Type B pancreatic cell (in vitro differentiated cells): ENCODE measurements around the gene MYNN. TPM values are rescaled to one million over a fixed set of nuclear protein-coding genes. Genes with fewer than 3 reads are reported as not detected.

Experiments used
- DNase-seq: peaks from one replicate; pipeline ENCODE4 v3.0.0; 2021; ENCODE audit warnings: mixed read lengths; ENCODE audit not compliant: unreplicated experiment; ENCODE audit errors: extremely low spot score
- H3K27ac Mint-ChIP-seq: 2 replicates; pipeline ENCODE4 v1.8.0; 2021; ENCODE audit warnings: mild to moderate bottlenecking, mixed read lengths
- H3K27me3 Mint-ChIP-seq: 2 replicates; pipeline ENCODE4 v1.8.0; 2021; ENCODE audit warnings: mixed read lengths
- H3K36me3 Mint-ChIP-seq: 2 replicates; pipeline ENCODE4 v1.8.0; 2021; ENCODE audit warnings: mixed read lengths
- H3K4me1 Mint-ChIP-seq: one replicate; pipeline ENCODE4 v1.8.0; 2021; ENCODE audit warnings: mixed read lengths; ENCODE audit not compliant: unreplicated experiment
- H3K4me3 Mint-ChIP-seq: 2 replicates; pipeline ENCODE4 v1.8.0; 2021; ENCODE audit warnings: mild to moderate bottlenecking, mixed read lengths
- H3K9me3 Mint-ChIP-seq: 2 replicates; pipeline ENCODE4 v1.8.0; 2021; ENCODE audit warnings: mixed read lengths
- total RNA-seq: library from RNA; stranded (reverse); gene quantifications from 2 replicates; pipeline ENCODE4 v1.2.1, GENCODE V29; 2021; ENCODE audit warnings: low replicate concordance
- TF ChIP-seq, protein P1 (sequence below): fragments of 200-600 bp; sonication (generic); conservative IDR thresholded peaks from 2 replicates; pipeline ENCODE4 v1.5.0; 2021; ENCODE audit warnings: antibody characterized with exemption, mild to moderate bottlenecking

MYNN gene
- total RNA-seq, 1 donor from 2014 or later = 18.2 TPM

DNA sequence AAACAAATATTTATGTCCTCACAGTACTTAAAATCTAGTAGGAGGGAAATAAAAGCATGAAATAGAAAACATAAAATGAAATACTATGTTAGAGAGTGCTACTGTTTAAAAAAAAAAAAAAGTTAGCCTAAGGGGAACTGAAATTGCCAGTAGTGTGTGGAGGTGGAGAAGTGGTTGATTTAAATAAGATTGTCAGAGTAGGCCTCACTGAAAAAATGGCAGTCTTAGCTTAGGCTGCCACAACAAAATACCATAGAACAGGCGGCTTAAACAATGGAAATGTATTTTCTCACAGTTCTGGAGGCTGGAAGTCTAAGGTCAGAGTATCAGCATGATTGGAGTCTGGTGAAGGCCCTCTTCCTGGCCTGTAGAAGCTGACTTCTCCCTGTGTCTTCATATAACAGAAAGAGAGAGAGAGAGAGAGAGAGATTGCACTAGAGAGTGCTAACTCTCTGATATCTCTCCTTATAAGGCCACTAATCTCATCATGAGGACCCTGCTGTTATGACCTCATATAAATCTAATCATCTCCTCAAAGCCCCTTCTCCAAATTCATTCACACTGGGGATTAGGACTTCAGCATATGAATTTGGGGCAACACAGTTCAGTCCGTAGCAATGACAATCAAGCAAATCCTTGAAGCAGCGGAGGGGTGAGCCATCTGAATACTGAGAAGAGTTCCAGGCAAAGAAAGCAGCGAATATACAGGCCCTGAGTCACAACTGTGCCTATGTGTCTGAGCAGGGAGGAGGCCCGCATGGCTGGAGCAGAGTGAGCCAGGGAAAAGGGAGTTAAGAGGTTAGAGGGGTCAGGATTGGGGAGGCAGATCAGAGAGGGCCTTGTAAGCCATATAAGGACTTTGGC is 63.1 kb downstream of the MYNN start:
- peaks cover 4% of the 10 kb centered on the region for H3K9me3 Mint-ChIP-seq
- no peak for DNase-seq
- H3K36me3 Mint-ChIP-seq = no peaks in the 10 kb centered on the region
- peaks cover 3% of the 10 kb centered on the region for H3K4me1 Mint-ChIP-seq
- H3K27me3 Mint-ChIP-seq = no peaks in the 10 kb centered on the region
- H3K27ac Mint-ChIP-seq = no peak overlapping the region
- no peak overlapping the region for H3K4me3 Mint-ChIP-seq
- TF ChIP-seq, protein P1, sequence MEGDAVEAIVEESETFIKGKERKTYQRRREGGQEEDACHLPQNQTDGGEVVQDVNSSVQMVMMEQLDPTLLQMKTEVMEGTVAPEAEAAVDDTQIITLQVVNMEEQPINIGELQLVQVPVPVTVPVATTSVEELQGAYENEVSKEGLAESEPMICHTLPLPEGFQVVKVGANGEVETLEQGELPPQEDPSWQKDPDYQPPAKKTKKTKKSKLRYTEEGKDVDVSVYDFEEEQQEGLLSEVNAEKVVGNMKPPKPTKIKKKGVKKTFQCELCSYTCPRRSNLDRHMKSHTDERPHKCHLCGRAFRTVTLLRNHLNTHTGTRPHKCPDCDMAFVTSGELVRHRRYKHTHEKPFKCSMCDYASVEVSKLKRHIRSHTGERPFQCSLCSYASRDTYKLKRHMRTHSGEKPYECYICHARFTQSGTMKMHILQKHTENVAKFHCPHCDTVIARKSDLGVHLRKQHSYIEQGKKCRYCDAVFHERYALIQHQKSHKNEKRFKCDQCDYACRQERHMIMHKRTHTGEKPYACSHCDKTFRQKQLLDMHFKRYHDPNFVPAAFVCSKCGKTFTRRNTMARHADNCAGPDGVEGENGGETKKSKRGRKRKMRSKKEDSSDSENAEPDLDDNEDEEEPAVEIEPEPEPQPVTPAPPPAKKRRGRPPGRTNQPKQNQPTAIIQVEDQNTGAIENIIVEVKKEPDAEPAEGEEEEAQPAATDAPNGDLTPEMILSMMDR = no peak

DNA sequence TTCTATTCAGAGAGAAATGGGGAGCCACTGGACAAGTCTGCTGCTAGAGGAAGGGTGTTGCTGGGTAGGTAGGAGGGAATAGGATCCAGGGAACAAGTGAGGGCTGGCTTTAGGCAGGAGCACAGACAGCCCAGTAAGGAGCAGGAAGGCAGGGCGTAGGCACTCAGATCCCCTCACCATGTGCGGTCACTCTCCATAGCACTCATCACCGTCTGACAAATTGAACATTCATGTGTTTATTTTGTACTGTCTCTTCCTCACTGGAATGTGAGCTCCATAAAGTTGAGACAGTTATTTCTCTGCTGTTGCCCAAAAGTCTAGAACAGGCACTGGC is 63.7 kb downstream of the MYNN start:
- no peak for DNase-seq
- H3K27ac Mint-ChIP-seq = no peak overlapping the region
- TF ChIP-seq, protein P1 = no peak
- no peaks in the 10 kb centered on the region for H3K36me3 Mint-ChIP-seq
- no peak overlapping the region for H3K4me3 Mint-ChIP-seq
- H3K9me3 Mint-ChIP-seq = peaks cover 4% of the 10 kb centered on the region
- peaks cover 6% of the 10 kb centered on the region for H3K4me1 Mint-ChIP-seq
- H3K27me3 Mint-ChIP-seq = no peaks in the 10 kb centered on the region

DNA sequence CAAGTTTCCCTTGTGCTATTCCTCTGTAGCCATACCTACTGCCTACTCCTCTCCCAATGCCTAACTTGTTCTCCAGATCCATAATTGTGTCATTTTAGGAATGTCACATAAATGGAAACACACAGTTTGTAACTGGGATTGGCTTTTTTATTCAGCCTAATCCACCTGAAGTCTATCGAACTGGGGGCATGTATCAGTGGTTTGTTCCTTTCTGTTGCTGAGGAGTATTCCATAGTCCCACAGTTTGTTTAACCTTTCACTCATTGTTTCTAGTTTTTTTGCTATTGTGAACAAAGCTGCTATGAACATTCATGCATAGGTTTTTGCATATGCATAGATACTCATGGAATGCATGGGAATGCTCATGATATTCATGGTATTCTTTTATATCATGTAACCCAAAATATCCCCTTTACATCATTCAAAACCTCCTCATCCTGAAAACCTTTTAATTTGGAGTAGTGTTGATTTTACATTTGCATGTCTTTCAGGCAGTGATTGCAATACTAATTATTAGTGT is 65.4 kb downstream of the MYNN start:
- Mint-ChIP-seq H3K4me3 (no peak overlapping the region), H3K27ac (no peak overlapping the region), H3K36me3 (no peaks in the 10 kb centered on the region), H3K27me3 (no peaks in the 10 kb centered on the region), H3K9me3 (no peaks in the 10 kb centered on the region), H3K4me1 (peaks cover 6% of the 10 kb centered on the region)
- TF ChIP-seq, protein P1 = no peak
- no peak for DNase-seq

Other genes starting within 250 kb of the MYNN start
- 21.1 and 51.1 TPM in 2 replicates for gene MECOM, start 109.7 kb upstream of the MYNN start, total RNA-seq
- gene TERC, start 8.3 kb upstream of the MYNN start, total RNA-seq = 2.3 and 11.7 TPM in 2 replicates
- gene ACTRT3, start 3.8 kb upstream of the MYNN start, total RNA-seq = 1.8 and 2.1 TPM in 2 replicates
- gene LRRIQ4, start 39.5 kb downstream of the MYNN start, total RNA-seq = not detected in 2 replicates
- 2.7 and 4.0 TPM in 2 replicates for gene LRRC34, start 39.5 kb downstream of the MYNN start, total RNA-seq
- gene LRRC31, start 96.5 kb downstream of the MYNN start, total RNA-seq = 1.4 and 1.7 TPM in 2 replicates
- gene SAMD7, start 138.2 kb downstream of the MYNN start, total RNA-seq = not detected in 2 replicates
- 85.9 and 101 TPM in 2 replicates for gene SEC62, start 193.4 kb downstream of the MYNN start, total RNA-seq